HG02798 (cell line): Measurements from ENCODE around the gene CDH4.

Source experiments
- ATAC-seq: cut with Tn5 transposase; IDR thresholded peaks from one replicate; pipeline ENCODE4 v1.9.1; 2021; ENCODE audit warnings: mild to moderate bottlenecking; ENCODE audit not compliant: unreplicated experiment, poor library complexity

Gene CDH4

GRCh38 chr20:61539706-61540360 lies 287.8 kb downstream of the CDH4 start:
- ATAC-seq = no peak

GRCh38 chr20:61541537-61541936 lies 289.5 kb downstream of the CDH4 start:
- no peak for ATAC-seq

GRCh38 chr20:61543086-61543485 lies 291.0 kb downstream of the CDH4 start:
- ATAC-seq = no peak

- ATAC-seq = no peak
These were observed 292.1 kb downstream of the CDH4 start for GRCh38 chr20:61543931-61544745.

- ATAC-seq = no peak
These were observed 293.1 kb downstream of the CDH4 start for GRCh38 chr20:61544910-61545889.

- ATAC-seq = no peak
These were observed 294.6 kb downstream of the CDH4 start for GRCh38 chr20:61546641-61547040.

GRCh38 chr20:61548069-61548468 lies 296.0 kb downstream of the CDH4 start:
- ATAC-seq = no peak

GRCh38 chr20:61549865-61550264 lies 297.8 kb downstream of the CDH4 start:
- no peak for ATAC-seq

- no peak for ATAC-seq
These were observed 299.3 kb downstream of the CDH4 start for GRCh38 chr20:61551401-61551800.

- no peak for ATAC-seq
These were observed 302.6 kb downstream of the CDH4 start for GRCh38 chr20:61554617-61555016.

- ATAC-seq = no peak
These were observed 303.5 kb downstream of the CDH4 start for GRCh38 chr20:61555566-61555965.

- ATAC-seq = no peak
These were observed 304.1 kb downstream of the CDH4 start for GRCh38 chr20:61556111-61556510.

GRCh38 chr20:61556673-61557072 lies 304.6 kb downstream of the CDH4 start:
- ATAC-seq = no peak

- no peak for ATAC-seq
These were observed 305.6 kb downstream of the CDH4 start for GRCh38 chr20:61557621-61558020.

- ATAC-seq = no peak
These were observed 306.7 kb downstream of the CDH4 start for GRCh38 chr20:61558726-61559125.

GRCh38 chr20:61559706-61560315 lies 307.8 kb downstream of the CDH4 start:
- ATAC-seq = no peak

- no peak for ATAC-seq
These were observed 308.3 kb downstream of the CDH4 start for GRCh38 chr20:61560361-61560853.

GRCh38 chr20:61561111-61561830 lies 309.2 kb downstream of the CDH4 start:
- no peak for ATAC-seq

- ATAC-seq = no peak
These were observed 310.4 kb downstream of the CDH4 start for GRCh38 chr20:61562491-61562890.
